WTC11 (cell line): ENCODE results near the gene ARHGAP22.

Experiments
- ATF6 ChIP-seq: sonication (generic); formaldehyde crosslinking; IDR thresholded peaks from 2 replicates; pipeline ENCODE4 v1.8.1; 2023; ENCODE audit warnings: mild to moderate bottlenecking, missing genetic modification reagents
- CREB1 ChIP-seq: sonication (generic); formaldehyde crosslinking; IDR thresholded peaks from 2 replicates; pipeline ENCODE4 v1.8.0; 2023; ENCODE audit warnings: mild to moderate bottlenecking, missing genetic modification reagents
- CTCF ChIP-seq: fragments of 200-600 bp; IDR thresholded peaks from 2 replicates; pipeline ENCODE4 v1.8.0; 2022; ENCODE audit warnings: antibody characterized with exemption
- ETV6 ChIP-seq: sonication (generic); formaldehyde crosslinking; IDR thresholded peaks from 2 replicates; pipeline ENCODE4 v1.8.1; 2022; ENCODE audit warnings: mild to moderate bottlenecking, missing genetic modification reagents
- JUN ChIP-seq: sonication (generic); formaldehyde crosslinking; IDR thresholded peaks from 2 replicates; pipeline ENCODE4 v1.8.0; 2023; ENCODE audit warnings: mild to moderate bottlenecking, missing genetic modification reagents
- KAT7 ChIP-seq: sonication (generic); formaldehyde crosslinking; IDR thresholded peaks from 2 replicates; pipeline ENCODE4 v1.8.1; 2023; ENCODE audit warnings: missing genetic modification reagents, mild to moderate bottlenecking, borderline replicate concordance
- MAX ChIP-seq: sonication (generic); formaldehyde crosslinking; IDR thresholded peaks from 2 replicates; pipeline ENCODE4 v1.8.0; 2022; ENCODE audit warnings: mild to moderate bottlenecking, missing genetic modification reagents
- NFE2L1 ChIP-seq: sonication (generic); formaldehyde crosslinking; IDR thresholded peaks from 2 replicates; pipeline ENCODE4 v1.8.1; 2023; ENCODE audit warnings: missing genetic modification reagents
- NFYB ChIP-seq: sonication (generic); formaldehyde crosslinking; conservative IDR thresholded peaks from 2 replicates; pipeline ENCODE4 v1.8.0; 2022; ENCODE audit warnings: low read depth, missing genetic modification reagents
- PREB ChIP-seq: sonication (generic); formaldehyde crosslinking; IDR thresholded peaks from 2 replicates; pipeline ENCODE4 v1.8.1; 2022; ENCODE audit warnings: mild to moderate bottlenecking, missing genetic modification reagents, moderate library complexity, borderline replicate concordance
- STAT6 ChIP-seq: sonication (generic); formaldehyde crosslinking; conservative IDR thresholded peaks from 2 replicates; pipeline ENCODE4 v1.8.1; 2023; ENCODE audit warnings: mild to moderate bottlenecking, low read depth, missing genetic modification reagents, moderate library complexity
- ZNF121 ChIP-seq: sonication (generic); formaldehyde crosslinking; IDR thresholded peaks from 2 replicates; pipeline ENCODE4 v1.8.0; 2023; ENCODE audit warnings: missing genetic modification reagents

- no peak for TF ChIP-seq CTCF
- TF ChIP-seq NFE2L1 (CRISPR knock-in tag): no peak
- TF ChIP-seq CREB1 (CRISPR knock-in tag): no peak
- no peak for TF ChIP-seq KAT7 (CRISPR knock-in tag)
- no peak for TF ChIP-seq JUN
- no peak for TF ChIP-seq NFYB (CRISPR knock-in tag)
- TF ChIP-seq ETV6 (CRISPR knock-in tag): no peak
- TF ChIP-seq MAX: no peak
- TF ChIP-seq STAT6 (CRISPR knock-in tag): no peak
- no peak for TF ChIP-seq PREB
- no peak for TF ChIP-seq ATF6
- TF ChIP-seq ZNF121 (CRISPR knock-in tag): no peak
These were observed 10.5 kb downstream of the ARHGAP22 start for GRCh38 chr10:48594371-48594770.
